ACC112 (cell line): ENCODE results near the gene LIN7B.

ENCODE experiments used
- H2AFZ ChIP-seq: fragments of 200-600 bp; sonication (generic); one replicate; pipeline ENCODE4 v1.6.0; 2017; ENCODE audit warnings: antibody characterized with exemption, low read length; ENCODE audit not compliant: unreplicated experiment
- H3K27ac ChIP-seq: fragments of 200-600 bp; sonication (generic); 2 replicates; pipeline ENCODE4 v1.5.1; 2014; ENCODE audit warnings: low read depth, mild to moderate bottlenecking, antibody characterized with exemption, low read length, moderate library complexity
- H3K27me3 ChIP-seq: fragments of 200-600 bp; sonication (generic); 2 replicates; pipeline ENCODE4 v1.6.1; 2014; ENCODE audit warnings: mild to moderate bottlenecking, antibody characterized with exemption, low read length, moderate library complexity, mixed read lengths; ENCODE audit not compliant: insufficient read depth
- H3K36me3 ChIP-seq: fragments of 200-600 bp; sonication (generic); 2 replicates; pipeline ENCODE4 v1.6.1; 2016; ENCODE audit warnings: mild to moderate bottlenecking, antibody characterized with exemption, low read length, moderate library complexity, mixed read lengths; ENCODE audit not compliant: insufficient read depth
- H3K4me1 ChIP-seq: fragments of 200-600 bp; sonication (generic); one replicate; pipeline ENCODE4 v1.6.1; 2016; ENCODE audit warnings: low read length, mixed read lengths; ENCODE audit not compliant: insufficient read depth, unreplicated experiment, control insufficient read depth
- H3K4me3 ChIP-seq: fragments of 200-600 bp; sonication (generic); 2 replicates; pipeline ENCODE4 v1.5.1; 2014; ENCODE audit warnings: mild to moderate bottlenecking, low read depth, low read length
- H3K79me2 ChIP-seq: fragments of 200-600 bp; sonication (generic); one replicate; pipeline ENCODE4 v1.6.0; 2016; ENCODE audit warnings: low read length; ENCODE audit not compliant: control insufficient read depth, unreplicated experiment, insufficient read depth

Gene LIN7B

GRCh38 chr19:49109569-49110233 is 4.5 kb upstream of the LIN7B start:
- Histone ChIP-seq H3K36me3 (0 out of 2 replicates have a peak, but pooled peaks cover 2% of the 10 kb centered on the region), H3K27me3 (no peaks in the 10 kb centered on the region), H3K79me2 (no peaks in the 10 kb centered on the region), H3K27ac (no peak overlapping the region), H3K4me3 (no peak overlapping the region), H3K4me1 (peaks cover 8% of the 10 kb centered on the region), H2AFZ (no peak overlapping the region)

GRCh38 chr19:49110567-49110966 is 3.6 kb upstream of the LIN7B start:
- no peaks in the 10 kb centered on the region for H3K79me2 ChIP-seq
- peak overlapping the region; percentile 7; the same call in 1 of the 2 replicates for H3K27ac ChIP-seq
- peaks cover 8% of the 10 kb centered on the region for H3K4me1 ChIP-seq

DNA sequence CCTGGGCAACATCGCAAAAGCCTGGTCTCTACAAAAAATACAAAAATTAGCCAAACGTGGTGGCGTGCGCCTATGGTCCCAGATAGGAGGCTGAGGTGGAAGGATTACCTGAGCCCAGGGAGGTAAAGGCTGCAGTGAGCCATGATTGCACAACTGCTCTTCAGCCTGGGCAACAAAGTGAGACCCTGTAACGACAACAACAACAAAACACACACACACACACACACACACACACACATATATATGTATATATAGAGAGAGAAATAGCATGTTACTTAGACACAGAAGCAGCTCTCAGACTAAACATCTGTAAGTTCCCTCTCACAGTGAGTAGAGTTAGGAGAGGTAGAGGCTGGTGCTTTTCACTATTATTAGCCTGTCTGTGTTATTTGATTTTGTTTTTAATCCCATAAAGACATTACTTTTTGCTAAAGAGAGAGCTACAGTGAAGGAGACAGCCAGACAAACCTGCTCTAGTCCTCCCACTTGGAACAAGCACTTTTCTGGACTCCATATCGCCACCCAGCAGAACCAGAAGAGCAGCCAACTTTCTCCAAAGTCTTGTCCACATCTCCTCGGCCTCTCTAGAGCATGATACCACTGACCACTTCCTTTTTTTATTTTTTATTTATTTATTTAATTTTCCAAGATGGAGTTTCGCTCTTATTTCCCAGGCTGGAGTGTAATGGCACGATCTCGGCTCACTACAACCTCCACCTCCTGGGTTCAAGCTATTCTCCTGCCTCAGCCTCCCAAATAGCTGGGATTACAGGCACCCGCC is 2.8 kb upstream of the LIN7B start:
- peaks cover 8% of the 10 kb centered on the region for H3K4me1 ChIP-seq
- no peaks in the 10 kb centered on the region for H3K36me3 ChIP-seq
- no peak overlapping the region for H3K4me3 ChIP-seq
- H3K79me2 ChIP-seq, result no peaks in the 10 kb centered on the region
- H2AFZ ChIP-seq, result no peak overlapping the region
- H3K27me3 ChIP-seq, result no peaks in the 10 kb centered on the region
- no peak overlapping the region for H3K27ac ChIP-seq

More at GRCh38 chr19:49110567-49110966, 3.6 kb upstream of the LIN7B start:
- no peak overlapping the region for H3K4me3 ChIP-seq
- no peaks in the 10 kb centered on the region for H3K27me3 ChIP-seq
- 0 out of 2 replicates have a peak, but pooled peaks cover 2% of the 10 kb centered on the region for H3K36me3 ChIP-seq
- no peak overlapping the region for H2AFZ ChIP-seq

DNA sequence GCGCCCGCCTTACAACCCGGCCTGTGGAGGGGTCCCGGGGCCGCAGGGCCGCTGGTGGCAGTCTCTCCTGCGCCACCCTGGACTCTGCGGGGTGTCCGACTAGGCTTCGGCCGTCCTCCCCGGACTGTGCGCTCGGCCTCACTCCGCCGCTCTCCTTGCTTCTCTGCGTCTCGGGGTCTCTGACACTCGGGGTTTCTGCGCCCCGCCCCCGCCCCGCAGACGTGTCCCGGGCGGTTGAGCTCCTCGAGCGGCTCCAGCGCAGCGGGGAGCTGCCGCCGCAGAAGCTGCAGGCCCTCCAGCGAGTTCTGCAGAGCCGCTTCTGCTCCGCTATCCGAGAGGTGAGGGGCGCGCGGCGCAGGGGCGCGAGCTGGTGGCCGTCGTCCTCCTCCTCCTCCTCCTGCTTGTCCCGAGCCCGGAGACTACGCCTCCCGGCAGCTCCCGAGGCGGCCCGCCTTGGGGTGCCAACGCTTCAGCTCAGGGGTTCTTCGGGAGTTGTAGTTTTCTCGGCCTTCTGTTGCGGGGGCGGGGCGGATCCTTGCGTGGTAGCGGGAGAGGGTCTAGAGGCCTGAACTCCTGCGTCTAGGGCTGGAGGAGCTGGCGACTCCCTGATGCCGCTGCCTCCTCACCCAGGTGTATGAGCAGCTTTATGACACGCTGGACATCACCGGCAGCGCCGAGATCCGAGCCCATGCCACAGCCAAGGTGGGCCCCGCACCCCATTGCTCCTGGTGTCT is 627 bp downstream of the LIN7B start:
- Histone ChIP-seq H2AFZ (peak overlapping the region; percentile 38), H3K4me1 (peaks cover 8% of the 10 kb centered on the region), H3K4me3 (peak overlapping the region; percentile 85), H3K36me3 (no peaks in the 10 kb centered on the region), H3K27me3 (no peaks in the 10 kb centered on the region), H3K79me2 (no peaks in the 10 kb centered on the region), H3K27ac (no peak overlapping the region)

DNA sequence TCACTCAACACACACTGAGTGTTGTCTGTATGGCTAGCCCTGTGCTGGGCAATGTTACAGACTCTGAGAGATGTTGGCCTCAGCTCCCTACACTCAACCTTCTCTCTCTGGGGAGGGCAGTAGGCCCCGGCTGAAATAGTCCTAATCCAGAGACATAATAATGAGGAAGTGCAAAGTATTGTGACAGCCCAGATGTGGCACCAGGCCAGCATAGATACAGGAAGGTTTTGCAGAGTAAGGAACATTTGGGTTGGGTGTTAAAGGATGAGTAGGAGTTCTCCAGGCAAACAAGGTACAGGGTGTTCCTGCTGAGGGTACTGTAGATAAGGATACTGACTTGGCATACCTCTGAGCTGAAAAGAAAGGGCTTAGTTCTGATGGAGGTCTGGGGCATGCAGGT is 2.4 kb downstream of the LIN7B start:
- Histone ChIP-seq H2AFZ (no peak overlapping the region), H3K36me3 (no peaks in the 10 kb centered on the region), H3K4me1 (no peaks in the 10 kb centered on the region), H3K4me3 (no peak overlapping the region), H3K27ac (no peak overlapping the region), H3K27me3 (peaks cover 8% of the 10 kb centered on the region), H3K79me2 (no peaks in the 10 kb centered on the region)

DNA sequence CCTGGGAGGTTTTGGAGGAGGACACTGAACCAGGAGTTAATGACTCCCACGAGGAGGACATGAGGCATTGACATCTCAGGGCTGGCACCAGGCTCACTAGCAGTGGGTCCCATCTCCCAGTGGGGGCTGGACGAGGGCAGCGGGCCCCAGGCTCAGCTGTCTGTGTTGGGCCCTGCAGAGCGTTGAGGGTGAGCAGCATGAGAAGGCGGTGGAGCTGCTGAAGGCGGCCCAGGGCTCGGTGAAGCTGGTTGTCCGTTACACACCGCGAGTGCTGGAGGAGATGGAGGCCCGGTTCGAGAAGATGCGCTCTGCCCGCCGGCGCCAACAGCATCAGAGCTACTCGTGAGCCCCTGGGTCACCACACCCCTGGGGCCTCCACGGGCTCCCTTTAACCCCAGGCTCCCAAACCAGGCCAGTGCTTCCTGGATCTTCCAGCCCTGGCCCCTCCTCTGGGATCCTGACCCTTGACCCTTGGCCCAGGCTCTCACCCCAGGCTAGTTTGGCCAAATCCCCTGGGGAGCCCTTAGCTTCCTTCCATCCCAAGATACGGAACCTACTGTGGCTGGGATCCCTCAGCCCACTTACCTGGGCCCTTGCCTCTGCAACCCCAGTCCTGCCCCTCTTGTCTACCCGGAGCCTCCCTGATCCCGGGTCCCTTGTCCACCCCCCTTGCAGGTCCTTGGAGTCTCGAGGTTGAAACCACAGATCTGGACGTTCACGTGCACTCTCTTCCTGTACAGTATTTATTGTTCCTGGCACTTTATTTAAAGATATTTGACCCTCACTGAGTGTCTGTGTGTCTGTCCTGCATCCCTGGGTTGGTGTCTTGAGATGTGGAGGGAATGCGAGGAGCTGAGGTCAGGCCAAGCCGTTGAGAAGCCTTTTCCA is 3.8 kb downstream of the LIN7B start:
- Histone ChIP-seq H3K36me3 (no peaks in the 10 kb centered on the region), H3K79me2 (no peaks in the 10 kb centered on the region), H3K4me3 (peak overlapping the region; percentile 85), H3K4me1 (no peaks in the 10 kb centered on the region), H3K27ac (peak overlapping the region; percentile 64; the same call in 1 of the 2 replicates), H2AFZ (peak overlapping the region; percentile 34), H3K27me3 (peaks cover 8% of the 10 kb centered on the region)

GRCh38 chr19:49118565-49119410 is 4.6 kb downstream of the LIN7B start, which contains the start of gene C19orf73:
C19orf73 (minus strand) TSS chr19:49119143; CDS start chr19:49119022, 121 bp downstream.
- H3K79me2 ChIP-seq, result no peaks in the 10 kb centered on the region
- H3K27me3 ChIP-seq, result peaks cover 8% of the 10 kb centered on the region
- no peaks in the 10 kb centered on the region for H3K36me3 ChIP-seq
- peak within 1 kb of the TSS; percentile 64; the same call in 1 of the 2 replicates for H3K27ac ChIP-seq
- H2AFZ ChIP-seq, result peak within 1 kb of the TSS; percentile 75
- peak within 1 kb of the TSS; percentile 85 for H3K4me3 ChIP-seq
- no peaks in the 10 kb centered on the region for H3K4me1 ChIP-seq

GRCh38 chr19:49119411-49120324 is 5.5 kb downstream of the LIN7B start, which contains the start of gene PPFIA3:
PPFIA3 (plus strand) TSS chr19:49119544; CDS start chr19:49127874, 8,330 bp downstream.
- Histone ChIP-seq H2AFZ (peak within 1 kb of the TSS; percentile 75), H3K27ac (peak within 1 kb of the TSS; percentile 64; the same call in 1 of the 2 replicates), H3K4me3 (peak within 1 kb of the TSS; percentile 85), H3K79me2 (no peaks in the 10 kb centered on the region), H3K36me3 (no peaks in the 10 kb centered on the region), H3K4me1 (no peaks in the 10 kb centered on the region), H3K27me3 (peaks cover 8% of the 10 kb centered on the region)
